ENCODE data around the gene RLBP1.

RLBP1 gene

DNA sequence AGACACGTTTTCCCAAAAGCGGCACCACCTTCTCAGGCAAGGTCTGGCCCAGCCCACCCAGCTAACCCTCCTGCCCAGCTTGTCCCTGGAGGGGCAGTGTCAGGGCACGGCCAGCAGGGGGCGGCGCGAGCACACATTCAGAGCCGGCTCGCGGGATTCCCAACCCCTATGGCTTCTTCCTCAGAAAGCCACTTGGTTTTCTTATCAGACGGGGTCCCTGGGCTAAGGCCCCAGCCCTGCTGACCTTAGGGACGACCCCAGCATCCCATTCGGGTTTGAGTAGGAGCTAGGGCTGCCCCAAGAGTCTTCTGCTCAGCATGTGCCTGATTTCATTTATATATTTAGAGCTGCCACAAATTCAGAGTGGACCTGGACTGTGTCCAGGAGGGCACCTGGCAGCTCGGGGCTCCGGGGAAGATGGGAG lies 14.5 kb downstream of the RLBP1 start:
- DNase-seq (ENCODE audit: low read depth in 2 of 2), result peak; percentile 65 to 69

- DNase-seq (ENCODE audit: low read depth in 2 of 2), result no peak
Measured at GRCh38 chr15:89205991-89206585, 15.3 kb downstream of the RLBP1 start.

GRCh38 chr15:89203705-89204273 lies 17.6 kb downstream of the RLBP1 start:
- peak in 1 of 2 donors; percentile 13 for DNase-seq (ENCODE audit: low read depth in 2 of 2)

DNA sequence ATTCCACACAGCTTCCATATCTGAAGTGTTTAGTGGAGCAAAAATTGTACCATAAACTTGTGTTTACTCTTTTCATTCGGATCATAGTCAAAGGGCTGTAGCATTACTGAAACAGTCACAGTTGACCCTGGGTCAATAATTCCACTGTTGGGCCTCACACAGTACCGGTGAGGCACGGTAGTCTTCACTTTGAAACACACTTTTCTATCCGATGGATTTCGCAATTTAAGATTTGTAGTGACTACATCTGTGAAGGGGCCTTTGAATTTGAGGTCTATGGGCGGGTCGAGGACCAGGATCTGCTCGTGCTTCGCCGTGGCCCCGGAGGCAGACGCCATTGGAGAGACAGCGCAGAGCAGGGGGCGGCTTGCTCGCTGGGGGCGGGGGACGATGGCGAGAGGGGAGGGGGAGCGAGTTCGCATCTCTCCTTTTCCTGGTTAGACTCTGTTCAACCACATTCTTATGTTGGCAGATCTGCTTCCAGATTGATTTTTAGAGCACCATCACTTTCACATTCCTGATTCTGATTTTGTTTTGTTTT lies 19.8 kb downstream of the RLBP1 start:
- no peak for DNase-seq (ENCODE audit: low read depth in 2 of 2)

DNA sequence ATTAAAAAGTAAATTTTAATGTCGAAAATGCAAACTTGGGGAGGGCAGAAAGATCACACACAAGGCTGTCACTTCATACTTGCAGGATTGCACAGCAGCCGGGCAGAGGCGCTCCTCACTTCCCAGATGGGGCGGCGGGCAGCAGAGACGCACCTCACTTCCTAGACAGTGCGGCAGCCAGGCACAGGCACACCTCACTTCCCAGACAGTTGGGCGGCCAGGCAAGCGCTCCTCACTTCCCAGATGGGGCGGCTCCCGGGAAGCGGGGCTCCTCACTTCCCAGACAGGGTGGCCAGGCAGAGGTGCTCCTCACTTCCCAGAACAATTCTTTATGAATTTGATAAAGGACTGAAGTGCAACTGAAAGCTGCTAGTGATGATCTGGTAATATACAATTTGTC lies 21.2 kb downstream of the RLBP1 start:
- no peak for DNase-seq (ENCODE audit: low read depth in 2 of 2)

GRCh38 chr15:89199746-89200145 lies 21.6 kb downstream of the RLBP1 start:
- DNase-seq (ENCODE audit: low read depth in 2 of 2), result no peak

- DNase-seq (ENCODE audit: low read depth in 2 of 2), result no peak
Measured at GRCh38 chr15:89198934-89199333, 22.4 kb downstream of the RLBP1 start.

GRCh38 chr15:89198196-89198595 lies 23.2 kb downstream of the RLBP1 start:
- no peak for DNase-seq (ENCODE audit: low read depth in 2 of 2)

GRCh38 chr15:89197503-89197971 lies 23.8 kb downstream of the RLBP1 start:
- peak in 1 of 2 donors; percentile 30 for DNase-seq (ENCODE audit: low read depth in 2 of 2)

- peak in 1 of 2 donors; percentile 59 for DNase-seq (ENCODE audit: low read depth in 2 of 2)
Measured at GRCh38 chr15:89196994-89197393, 24.4 kb downstream of the RLBP1 start.

DNA sequence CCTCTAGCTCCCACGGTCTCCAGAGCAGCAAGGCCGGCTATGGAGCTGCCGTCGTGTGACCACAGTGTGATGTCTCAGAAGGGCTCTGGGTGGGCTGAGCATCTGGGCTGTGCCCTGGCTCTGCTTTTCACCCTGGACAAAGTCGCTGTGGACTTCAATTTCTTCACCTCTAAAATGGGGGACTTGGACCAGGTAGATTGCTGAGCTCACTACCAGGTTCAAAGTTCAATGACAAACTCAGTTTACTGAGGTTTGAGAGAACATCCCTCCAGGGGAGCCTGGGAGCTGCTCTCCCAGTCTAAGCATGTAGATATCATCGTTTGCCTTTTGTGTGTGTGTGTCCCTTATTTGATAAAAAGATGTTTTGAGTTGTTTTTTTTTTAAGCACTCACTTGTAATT lies 25.1 kb downstream of the RLBP1 start:
- no peak for DNase-seq (ENCODE audit: low read depth in 2 of 2)

DNA sequence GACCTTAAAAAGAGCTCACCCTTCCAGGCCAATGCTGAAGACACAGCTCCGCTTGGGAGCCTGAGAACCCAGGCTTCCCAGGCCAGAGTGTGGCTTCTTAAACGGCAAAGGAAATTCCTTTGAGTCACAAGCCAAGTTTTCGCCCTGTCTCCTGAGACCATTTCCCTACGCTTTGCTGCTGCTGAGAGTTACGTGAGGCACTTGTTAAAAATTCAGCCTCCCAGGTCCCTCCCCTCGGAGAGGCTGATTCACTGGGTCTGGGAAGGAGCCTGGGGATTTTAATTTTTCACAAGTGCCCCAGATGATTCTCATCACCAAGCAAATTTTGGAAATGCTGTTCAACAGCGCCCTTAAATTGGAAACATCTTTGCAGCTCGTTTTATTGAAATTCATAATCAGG lies 25.5 kb downstream of the RLBP1 start:
- no peak for DNase-seq (ENCODE audit: low read depth in 2 of 2)

GRCh38 chr15:89194608-89195007 lies 26.8 kb downstream of the RLBP1 start:
- DNase-seq (ENCODE audit: low read depth in 2 of 2), result no peak

DNA sequence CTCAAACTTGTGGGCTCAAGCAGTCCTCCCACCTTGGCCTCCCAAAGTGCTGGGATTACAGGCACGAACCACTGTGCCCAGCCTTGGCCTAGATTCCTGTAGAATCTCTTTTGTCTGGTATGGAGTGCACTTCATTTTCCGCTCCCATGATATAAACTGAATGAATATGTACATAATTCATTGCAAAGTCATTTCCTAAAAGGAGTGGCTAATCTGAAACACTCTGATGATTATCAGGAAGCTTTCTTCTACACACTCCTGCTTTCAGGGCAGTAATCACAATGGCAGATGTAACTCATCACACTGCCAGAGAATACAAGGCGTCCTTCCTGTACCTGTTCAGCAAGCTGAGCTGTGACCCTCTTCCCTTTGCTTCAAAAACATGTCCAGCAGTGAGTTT lies 28.6 kb downstream of the RLBP1 start:
- DNase-seq (ENCODE audit: low read depth in 2 of 2), result no peak

- no peak for DNase-seq (ENCODE audit: low read depth in 2 of 2)
Measured at GRCh38 chr15:89192136-89192535, 29.2 kb downstream of the RLBP1 start.

DNA sequence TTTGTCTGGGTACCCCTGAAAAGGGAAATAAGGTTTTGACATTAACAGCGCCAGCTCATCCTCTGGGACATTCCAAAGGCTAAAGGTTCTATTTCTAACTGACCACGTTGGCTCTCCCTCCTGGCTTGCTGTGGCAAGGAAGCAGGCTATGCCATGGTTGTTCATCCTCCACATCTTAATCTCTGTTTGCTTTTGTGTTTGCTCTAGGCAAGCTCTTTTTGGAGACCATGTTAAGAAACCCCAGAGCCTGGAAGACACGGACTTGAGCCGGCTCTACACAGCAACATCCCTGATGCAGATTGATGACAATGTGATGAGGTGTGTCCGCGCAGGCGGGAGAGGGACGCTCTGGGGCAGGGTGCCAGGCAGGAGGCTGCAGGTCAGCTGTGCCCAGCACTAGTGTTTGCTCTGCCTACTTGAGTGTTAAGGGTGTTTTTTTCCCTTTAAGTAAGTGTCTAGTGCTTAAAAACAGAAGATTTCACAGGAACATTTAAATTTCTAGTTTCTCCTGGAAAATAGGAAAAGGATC lies 33.3 kb downstream of the RLBP1 start:
- DNase-seq (ENCODE audit: low read depth in 2 of 2), result no peak

DNA sequence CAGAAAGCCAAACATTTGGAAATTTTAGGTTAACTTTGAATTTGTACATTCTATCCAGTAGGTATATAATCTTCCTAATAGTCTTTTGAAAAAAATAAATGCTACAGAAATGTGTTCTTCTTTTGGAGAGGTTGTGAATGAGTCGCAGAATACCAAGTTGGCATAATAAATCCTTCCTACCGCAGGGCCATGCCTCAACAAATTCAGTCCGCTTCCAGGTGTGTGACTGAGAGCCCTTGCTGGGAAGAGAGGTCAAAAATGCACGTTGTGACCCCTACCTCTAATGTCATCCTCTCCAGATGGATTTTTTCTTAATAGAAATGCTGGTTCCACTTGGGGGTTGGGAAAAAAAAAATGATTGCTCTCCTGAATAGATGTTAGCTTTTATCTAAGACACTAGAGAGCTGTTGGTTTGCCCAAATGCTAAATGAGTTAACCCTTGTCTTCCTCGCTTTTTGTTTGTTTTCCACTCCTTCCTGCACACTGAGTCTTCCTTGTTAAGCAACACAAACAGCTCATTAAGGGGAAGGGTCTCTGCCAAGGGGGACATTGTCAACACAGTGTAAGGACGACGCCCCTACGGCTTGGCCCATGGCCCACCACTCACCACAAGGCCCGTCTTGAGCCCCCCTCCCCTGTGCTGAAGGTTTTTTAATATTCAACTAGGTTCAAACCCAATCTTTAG lies 33.9 kb downstream of the RLBP1 start:
- DNase-seq (ENCODE audit: low read depth in 2 of 2), result no peak

DNA sequence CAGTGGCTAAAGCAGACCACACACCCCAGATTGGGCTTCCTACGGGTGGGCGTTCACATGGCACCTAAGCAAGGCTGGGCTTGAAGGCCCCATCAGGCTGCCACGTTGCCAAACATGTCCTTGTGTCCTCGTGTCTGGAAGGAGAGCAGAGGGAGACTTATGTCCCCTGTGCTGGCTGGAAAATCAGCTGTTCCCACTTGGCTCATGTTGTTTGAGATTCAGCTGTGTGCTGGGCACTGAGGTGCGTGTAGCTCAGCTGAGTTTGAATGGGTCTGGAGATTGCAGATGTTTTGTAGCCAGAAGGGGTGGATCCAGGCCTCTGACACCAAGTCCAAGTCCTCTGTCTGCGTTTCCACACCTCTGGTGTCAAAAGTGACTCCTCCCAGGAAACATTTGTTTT lies 34.6 kb downstream of the RLBP1 start:
- no peak for DNase-seq (ENCODE audit: low read depth in 2 of 2)

DNA sequence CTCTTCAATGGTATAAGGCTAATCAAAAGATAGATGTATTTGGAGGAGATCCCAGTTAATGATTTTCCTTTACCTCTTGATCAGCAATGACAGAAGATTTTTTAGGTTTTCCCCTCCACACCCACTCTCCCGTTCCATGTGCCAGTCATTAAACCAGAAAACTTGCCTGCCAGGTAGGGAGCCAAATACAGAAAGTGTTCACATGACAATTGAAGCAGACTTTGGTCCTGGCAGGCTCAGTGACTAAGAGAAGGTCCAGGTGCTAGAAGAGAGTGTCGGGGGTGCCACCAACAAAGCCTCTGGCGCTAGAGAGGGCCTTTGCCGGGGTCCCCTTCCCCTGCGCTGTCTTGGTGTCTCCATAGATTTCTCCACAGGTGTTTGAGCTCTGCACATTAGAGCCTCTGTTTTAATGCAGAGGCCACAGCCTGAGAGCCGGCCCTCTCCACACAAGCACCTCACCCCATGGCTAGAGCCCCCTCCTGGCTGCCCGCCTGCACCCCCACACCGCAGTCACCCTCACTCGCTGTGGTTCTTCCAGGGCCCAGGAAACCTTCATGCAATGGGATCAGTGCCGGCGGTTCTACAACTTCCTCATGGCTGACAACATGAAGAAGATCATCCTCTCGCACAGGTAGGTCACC lies 36.4 kb downstream of the RLBP1 start:
- DNase-seq (ENCODE audit: low read depth in 2 of 2), result no peak

DNA sequence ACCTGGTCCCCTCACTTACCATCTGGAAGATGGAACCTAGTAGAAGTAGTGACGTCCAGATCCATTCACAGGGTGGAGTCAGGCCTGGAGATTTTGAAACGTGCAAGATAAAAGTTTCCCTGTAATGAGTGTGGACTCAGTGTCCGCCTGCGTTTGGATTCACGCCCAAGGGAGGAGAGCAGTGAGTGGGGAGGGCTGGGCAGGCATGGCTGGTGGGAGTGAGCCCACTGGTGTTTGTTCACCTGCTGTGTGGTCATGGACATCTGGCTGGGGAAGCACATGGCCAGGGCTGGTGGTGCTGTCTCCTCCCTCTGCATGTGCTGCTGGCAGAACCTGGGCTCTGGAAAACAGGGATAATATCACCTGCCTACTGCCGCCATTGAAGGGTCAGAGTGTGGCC lies 37.0 kb downstream of the RLBP1 start:
- DNase-seq (ENCODE audit: low read depth in 2 of 2), result no peak

DNA sequence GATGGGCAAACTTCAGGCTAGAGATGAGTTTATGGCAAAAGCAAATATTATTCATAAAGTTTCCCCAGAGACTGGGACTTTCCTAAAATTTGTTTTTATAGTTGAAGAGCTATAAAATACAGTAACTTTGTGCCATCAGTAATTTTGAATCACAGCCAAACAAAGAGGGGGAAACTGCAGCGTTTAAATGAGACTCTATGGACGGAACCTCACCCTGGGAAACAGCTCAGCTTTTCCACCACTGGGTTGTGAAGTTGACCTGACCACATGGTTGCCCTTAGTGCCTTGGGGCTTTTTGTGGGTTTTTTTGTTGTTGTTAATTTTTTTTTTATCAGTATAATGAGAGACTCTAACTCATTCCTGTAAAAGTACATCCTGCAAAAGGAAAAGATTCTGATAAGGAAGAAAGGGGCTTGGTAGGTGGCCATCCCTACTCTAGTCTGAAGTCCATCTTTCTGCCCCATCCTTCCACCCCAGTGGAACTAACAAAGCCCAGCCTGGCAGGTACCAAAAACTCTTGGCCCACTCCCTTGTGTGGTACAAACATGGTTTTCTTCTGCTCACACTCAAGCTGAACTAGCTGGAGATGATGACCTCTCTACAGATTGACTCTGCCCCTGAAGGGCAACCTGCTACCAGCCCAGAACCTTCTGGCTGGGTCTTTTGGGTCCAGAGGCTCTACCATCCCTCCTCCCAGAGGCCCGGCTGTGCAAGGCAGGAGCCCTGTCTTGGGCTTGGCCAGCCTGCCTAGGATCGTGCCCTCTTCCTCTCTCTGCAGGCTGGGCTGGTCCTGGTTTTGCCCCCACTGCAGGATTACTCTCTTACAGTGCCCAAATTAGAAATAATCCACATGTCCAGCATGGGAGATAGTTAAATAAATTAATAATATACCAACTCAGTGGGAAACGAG lies 41.2 kb downstream of the RLBP1 start:
- DNase-seq (ENCODE audit: low read depth in 2 of 2), result peak; percentile 35 to 51

Measured in stimulated activated CD8-positive, alpha-beta memory T cell treated with anti-CD3 and anti-CD28 coated beads, Interleukin-2, amount 100 ng/mL, for 48 hours (primary cell).